Mesendoderm (in vitro differentiated cells): Measurements from ENCODE around the gene SAMD5.
"Not testable (repeated sequence)": the region's sequence is repeated elsewhere in the genome, so short reads cannot be mapped to it uniquely, and the experiment has no call there.

Experiments
- DNase-seq: peaks from one replicate; pipeline ENCODE4 v3.0.0; 2013
- H2AK5ac ChIP-seq: 2 replicates; pipeline ENCODE4 v1.6.1; 2013; ENCODE audit warnings: low read length, inconsistent platforms
- H2BK120ac ChIP-seq: 2 replicates; pipeline ENCODE4 v1.6.1; 2013; ENCODE audit warnings: low read depth, mild to moderate bottlenecking, low read length, moderate library complexity, mixed read lengths
- H2BK15ac ChIP-seq: replicated peaks from 2 replicates; pipeline ENCODE4 v1.6.1; 2013; ENCODE audit warnings: low read depth, mild to moderate bottlenecking, moderate library complexity
- H2BK5ac ChIP-seq: 2 replicates; pipeline ENCODE4 v1.6.1; 2013; ENCODE audit warnings: low read length, inconsistent platforms
- H3K18ac ChIP-seq: 2 replicates; pipeline ENCODE4 v1.6.1; 2013; ENCODE audit warnings: mild to moderate bottlenecking, low read length, mixed read lengths
- H3K23ac ChIP-seq: one replicate; pipeline ENCODE4 v1.6.1; 2013; ENCODE audit warnings: low read length
- H3K27ac ChIP-seq: 2 replicates; pipeline ENCODE4 v1.5.1; 2013; ENCODE audit warnings: low read depth, mild to moderate bottlenecking, inconsistent platforms, low read length, moderate library complexity
- H3K27me3 ChIP-seq: 2 replicates; pipeline ENCODE4 v1.6.1; 2013; ENCODE audit warnings: low read length, control low read depth, mild to moderate bottlenecking, inconsistent platforms; ENCODE audit not compliant: insufficient read depth, poor library complexity
- H3K36me3 ChIP-seq: 2 replicates; pipeline ENCODE4 v1.6.1; 2013; ENCODE audit warnings: low read length, inconsistent platforms; ENCODE audit not compliant: control insufficient read depth, insufficient read depth
- H3K4ac ChIP-seq: one replicate; pipeline ENCODE4 v1.6.1; 2013; ENCODE audit warnings: low read depth, mild to moderate bottlenecking, low read length, moderate library complexity
- H3K4me1 ChIP-seq: 2 replicates; pipeline ENCODE4 v1.6.1; 2013; ENCODE audit warnings: low read depth, low read length, inconsistent platforms; ENCODE audit not compliant: control insufficient read depth
- H3K4me2 ChIP-seq: 2 replicates; pipeline ENCODE4 v1.6.1; 2013; ENCODE audit warnings: low read length
- H3K4me3 ChIP-seq: 2 replicates; pipeline ENCODE4 v1.5.1; 2013; ENCODE audit warnings: mild to moderate bottlenecking, low read length
- H3K56ac ChIP-seq: one replicate; pipeline ENCODE4 v1.6.1; 2013; ENCODE audit warnings: low read length
- H3K79me1 ChIP-seq: 2 replicates; pipeline ENCODE4 v1.6.1; 2013; ENCODE audit warnings: low read length, inconsistent platforms
- H3K79me2 ChIP-seq: 2 replicates; pipeline ENCODE4 v1.6.1; 2013; ENCODE audit warnings: mild to moderate bottlenecking, low read length; ENCODE audit not compliant: control insufficient read depth, insufficient read depth
- H3K9ac ChIP-seq: 2 replicates; pipeline ENCODE4 v1.6.1; 2013; ENCODE audit warnings: low read length, inconsistent platforms
- H4K5ac ChIP-seq: one replicate; pipeline ENCODE4 v1.6.1; 2013; ENCODE audit warnings: low read length
- H4K8ac ChIP-seq: one replicate; pipeline ENCODE4 v1.6.1; 2013; ENCODE audit warnings: low read depth, mild to moderate bottlenecking, control low read depth, low read length, moderate library complexity
- WGBS: extraction: QIAGEN DNeasy Blood & Tissue Kit; methylation state at CpG from one replicate; pipeline ENCODE4 v1.1.7; 2013; ENCODE audit warnings: low lambda C conversion rate, missing lambda C conversion rate; ENCODE audit not compliant: insufficient coverage; ENCODE audit errors: extremely low coverage; 5-methylcytosine and 5-hydroxymethylcytosine counted together

Gene SAMD5

DNA sequence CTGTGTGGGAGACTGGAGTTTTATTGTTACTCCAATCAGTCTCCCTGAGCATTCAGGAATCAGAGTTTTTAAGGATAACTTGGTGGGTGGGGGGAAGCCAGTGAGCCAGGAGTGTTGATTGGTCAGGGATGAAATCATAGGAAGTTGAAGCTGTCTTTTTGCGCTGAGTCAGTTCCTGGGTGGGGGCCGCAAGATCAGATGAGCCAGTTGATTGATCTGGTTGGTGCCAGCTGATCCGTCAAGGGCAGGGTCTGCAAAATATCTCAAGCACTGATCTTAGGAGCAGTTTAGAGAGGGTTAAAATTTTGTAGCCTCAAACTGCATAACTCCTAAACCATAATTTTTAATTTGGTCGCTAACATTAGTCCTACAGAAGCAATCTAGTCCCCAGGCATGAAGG is 33.9 kb downstream of the SAMD5 start:
- H3K36me3 ChIP-seq, H4K8ac ChIP-seq, H4K5ac ChIP-seq, H3K18ac ChIP-seq, H2BK5ac ChIP-seq, H2BK15ac ChIP-seq, H3K4me1 ChIP-seq, H3K79me1 ChIP-seq, H3K4me3 ChIP-seq, H3K4me2 ChIP-seq, H3K79me2 ChIP-seq, H3K56ac ChIP-seq, H3K27ac ChIP-seq, DNase-seq, H3K9ac ChIP-seq, H2BK120ac ChIP-seq, H3K4ac ChIP-seq, H2AK5ac ChIP-seq, H3K23ac ChIP-seq, H3K27me3 ChIP-seq: not testable (repeated sequence)
- no CpG with 5 or more reads among the region's 4 CpGs for WGBS

DNA sequence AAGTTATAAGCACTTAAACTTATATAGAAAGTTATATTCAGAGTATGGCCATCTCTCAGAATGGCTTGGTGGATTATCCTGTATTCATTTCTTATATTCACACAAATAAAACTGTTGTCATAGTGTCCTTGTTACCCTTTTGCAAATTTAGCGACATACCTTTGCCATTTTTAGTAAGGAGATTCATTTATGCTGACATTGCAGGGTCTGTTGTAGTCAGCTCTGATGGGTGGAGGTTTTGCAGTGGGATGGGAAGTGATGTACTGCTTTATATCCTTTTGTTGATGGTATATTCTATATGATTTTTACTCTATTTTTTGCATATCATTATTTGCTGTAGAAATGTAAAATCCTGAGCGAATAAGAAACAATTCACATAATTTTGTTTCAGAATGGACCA is 35.9 kb downstream of the SAMD5 start:
- WGBS: no CpG with 5 or more reads among the region's 2 CpGs
- no peak overlapping the region for H2AK5ac ChIP-seq
- no peak for DNase-seq

DNA sequence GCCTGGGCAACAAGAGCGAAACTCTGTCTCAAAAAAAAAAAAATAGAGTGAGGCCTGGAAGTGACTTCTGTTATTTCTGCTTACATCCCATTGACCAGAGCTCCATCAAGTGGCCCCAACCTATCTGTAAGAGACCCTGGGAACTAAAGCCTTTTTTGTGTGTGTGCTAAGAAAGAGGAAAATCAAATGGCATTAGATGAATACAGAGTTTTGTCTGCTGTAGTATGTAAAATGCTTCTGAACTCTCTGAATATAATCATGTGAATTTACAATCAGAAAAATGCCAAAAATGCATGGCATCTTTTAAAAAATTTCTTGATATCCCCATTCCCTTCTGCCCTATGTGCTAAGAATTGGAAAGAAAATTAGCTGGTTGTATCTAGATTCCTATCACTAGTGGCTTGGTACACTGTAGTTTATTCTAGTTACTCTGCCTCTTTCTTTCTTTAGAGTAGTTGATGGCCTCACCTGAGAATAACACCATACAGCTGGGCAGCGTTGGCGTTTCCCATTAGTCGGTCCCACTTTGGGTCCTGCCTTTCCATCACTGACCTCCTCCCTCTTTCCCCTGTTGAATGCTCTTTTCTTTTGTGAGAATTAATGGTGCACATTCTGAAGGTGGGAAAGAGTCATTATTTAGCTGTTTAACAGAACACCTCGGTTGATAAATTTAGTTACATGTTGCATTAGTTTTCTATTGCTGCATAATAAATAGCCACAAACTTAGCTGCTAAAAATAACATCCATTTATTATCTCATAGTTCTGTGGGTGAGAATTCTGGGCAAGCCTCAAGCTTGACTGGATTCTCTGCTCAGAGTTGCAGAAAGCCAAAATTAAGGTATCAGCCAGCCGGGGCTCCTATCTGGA is 38.2 kb downstream of the SAMD5 start:
- Histone ChIP-seq H3K79me2 (no peaks in the 10 kb centered on the region), H3K79me1 (no peaks in the 10 kb centered on the region), H3K27ac (no peak overlapping the region), H3K4me3 (no peak overlapping the region), H3K36me3 (no peaks in the 10 kb centered on the region), H2BK15ac (no peak overlapping the region), H2AK5ac (no peak overlapping the region), H4K8ac (no peak overlapping the region), H3K4me2 (no peak overlapping the region), H3K23ac (no peak overlapping the region), H3K18ac (no peak overlapping the region), H3K27me3 (no peaks in the 10 kb centered on the region), H2BK120ac (no peak overlapping the region), H2BK5ac (no peak overlapping the region), H3K56ac (no peak overlapping the region), H4K5ac (no peak overlapping the region), H3K4ac (no peak overlapping the region), H3K4me1 (no peaks in the 10 kb centered on the region), H3K9ac (no peak overlapping the region)
- DNase-seq: no peak
- no CpG with 5 or more reads among the region's 6 CpGs for WGBS

More for the DNA sequence above, 35.9 kb downstream of the SAMD5 start:
- Histone ChIP-seq H3K4ac (no peak overlapping the region), H3K27ac (no peak overlapping the region), H3K4me1 (no peaks in the 10 kb centered on the region), H4K5ac (no peak overlapping the region), H3K79me1 (no peaks in the 10 kb centered on the region), H2BK120ac (no peak overlapping the region), H3K56ac (no peak overlapping the region), H3K27me3 (no peaks in the 10 kb centered on the region), H3K9ac (no peak overlapping the region), H2BK5ac (no peak overlapping the region), H3K23ac (no peak overlapping the region), H3K79me2 (no peaks in the 10 kb centered on the region), H3K4me3 (no peak overlapping the region), H3K18ac (no peak overlapping the region), H2BK15ac (no peak overlapping the region), H3K4me2 (no peak overlapping the region), H3K36me3 (no peaks in the 10 kb centered on the region), H4K8ac (no peak overlapping the region)

DNA sequence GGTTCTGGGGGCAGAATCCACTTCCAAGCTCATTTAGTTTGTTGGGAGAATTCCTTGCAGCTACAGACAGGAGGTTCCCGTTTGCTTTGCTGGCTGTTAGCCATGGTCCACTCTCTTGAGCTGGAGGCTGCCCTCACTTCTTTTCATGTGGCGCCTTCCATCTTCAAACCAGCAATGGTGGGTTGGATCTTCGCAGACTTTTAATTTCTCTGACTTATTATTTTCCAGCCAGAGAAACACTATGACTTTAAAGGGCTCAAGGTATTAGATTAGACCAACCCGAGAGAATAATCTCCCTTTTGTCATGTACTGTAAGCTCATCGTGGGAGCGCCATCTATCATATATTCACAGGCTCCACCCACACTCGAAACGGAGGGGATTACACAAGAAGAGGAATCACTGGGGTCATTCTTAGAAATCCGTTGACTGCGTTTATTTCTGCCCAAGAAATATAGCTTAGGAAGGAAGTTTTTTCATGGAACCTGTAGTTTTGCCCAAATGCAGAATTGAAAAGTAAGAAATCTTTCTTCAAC is 38.9 kb downstream of the SAMD5 start:
- no peaks in the 10 kb centered on the region for H3K79me2 ChIP-seq
- no peak overlapping the region for H3K23ac ChIP-seq
- H3K4me3 ChIP-seq: no peak overlapping the region
- H2BK15ac ChIP-seq: no peak overlapping the region
- H2AK5ac ChIP-seq: no peak overlapping the region
- no peak overlapping the region for H4K5ac ChIP-seq
- H3K18ac ChIP-seq: no peak overlapping the region
- H4K8ac ChIP-seq: no peak overlapping the region
- H3K4me1 ChIP-seq: no peaks in the 10 kb centered on the region
- H3K27ac ChIP-seq: no peak overlapping the region
- H2BK5ac ChIP-seq: no peak overlapping the region
- H2BK120ac ChIP-seq: no peak overlapping the region
- no peaks in the 10 kb centered on the region for H3K27me3 ChIP-seq
- H3K9ac ChIP-seq: no peak overlapping the region
- H3K56ac ChIP-seq: no peak overlapping the region
- DNase-seq: no peak
- H3K79me1 ChIP-seq: no peaks in the 10 kb centered on the region
- WGBS: no CpG with 5 or more reads among the region's 10 CpGs
- H3K36me3 ChIP-seq: no peaks in the 10 kb centered on the region
- no peak overlapping the region for H3K4me2 ChIP-seq
- H3K4ac ChIP-seq: no peak overlapping the region

DNA sequence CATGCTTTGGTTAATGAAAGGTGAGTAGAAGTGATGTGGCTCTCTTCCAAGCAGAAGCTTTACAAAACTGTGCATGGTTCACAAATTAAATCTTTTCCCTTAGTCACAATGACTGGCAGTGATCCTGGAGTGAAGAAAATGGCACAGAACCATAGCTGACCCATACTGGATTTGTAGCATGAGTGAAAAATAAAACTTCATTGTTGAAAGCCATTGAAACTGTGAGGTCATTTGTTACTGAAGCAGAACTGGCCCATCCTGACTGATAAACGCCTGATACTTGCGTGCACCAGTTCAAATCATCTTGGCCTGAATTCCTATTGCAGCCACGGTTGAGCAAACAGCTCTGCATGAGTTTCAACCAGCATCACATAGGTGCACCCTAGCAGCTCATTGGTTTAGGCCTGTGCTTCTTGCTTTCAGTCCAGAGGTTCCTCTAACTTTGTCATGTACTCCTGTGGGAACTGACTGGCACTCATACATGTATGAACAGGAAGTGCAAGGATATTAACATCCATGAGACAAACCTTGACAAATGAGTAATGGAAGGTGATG is 40.5 kb downstream of the SAMD5 start:
- Histone ChIP-seq H2BK15ac (no peak overlapping the region), H3K56ac (no peak overlapping the region), H3K27ac (no peak overlapping the region), H3K18ac (no peak overlapping the region), H2BK120ac (no peak overlapping the region), H3K27me3 (no peaks in the 10 kb centered on the region), H4K5ac (no peak overlapping the region), H3K9ac (no peak overlapping the region), H3K4ac (no peak overlapping the region), H2AK5ac (no peak overlapping the region), H3K4me3 (no peak overlapping the region), H3K4me1 (no peaks in the 10 kb centered on the region), H3K79me1 (no peaks in the 10 kb centered on the region), H2BK5ac (no peak overlapping the region), H3K79me2 (no peaks in the 10 kb centered on the region), H3K4me2 (no peak overlapping the region), H3K36me3 (no peaks in the 10 kb centered on the region), H4K8ac (no peak overlapping the region), H3K23ac (no peak overlapping the region)
- no CpG with 5 or more reads among the region's 3 CpGs for WGBS
- DNase-seq: no peak
